ENCODE data around the gene PLEKHG4. TPM values are rescaled to one million over a fixed set of nuclear protein-coding genes. Genes with fewer than 3 reads are reported as not detected.

The PLEKHG4 gene
- total RNA-seq, 1 experiment from 2014 or later: 38.5 TPM

DNA sequence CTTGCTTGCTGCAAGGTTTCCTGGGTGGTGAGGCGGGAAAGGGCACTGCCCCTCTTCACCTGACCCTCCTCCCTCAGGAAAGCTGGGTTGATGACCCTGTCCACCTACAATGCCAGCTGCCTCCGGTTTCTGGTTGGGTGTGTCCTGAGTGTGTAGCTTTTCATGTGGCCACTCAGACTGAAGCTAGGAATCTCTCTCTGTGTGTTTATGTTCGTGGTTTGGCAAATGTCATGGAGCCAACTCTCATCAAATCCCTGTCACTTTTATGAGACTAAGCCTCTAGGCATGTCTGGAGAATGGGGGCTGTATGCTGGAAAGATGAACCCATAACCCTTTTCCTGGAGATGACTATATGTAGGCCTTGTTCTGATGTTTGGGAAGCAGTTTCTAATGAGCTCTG, 17.1 kb downstream of the PLEKHG4 start:
- Histone ChIP-seq H3K27ac (ENCODE audit: low read depth, low read length) (no peak overlapping the region), H4K20me1 (ENCODE audit: insufficient read depth) (no peaks in the 10 kb centered on the region), H3K9me2 (ENCODE audit: insufficient read depth) (no peaks in the 10 kb centered on the region), H3K4me3 (replicated peaks in 1 of 2; ENCODE audit: low read depth in 1 of 2, low read length in 2 of 2) (no peak overlapping the region), H3K36me3 (ENCODE audit: control insufficient read depth in 1 of 2, insufficient read depth in 2 of 2, low read length in 2 of 2) (no peaks in the 10 kb centered on the region), H3K27me3 (ENCODE audit: insufficient read depth, low read length) (no peaks in the 10 kb centered on the region), H3K4me1 (ENCODE audit: control insufficient read depth in 1 of 2, insufficient read depth in 2 of 2, low read length in 2 of 2) (peaks cover 7 to 8% of the 10 kb centered on the region in 2 experiments), H3K9me3 (ENCODE audit: control insufficient read depth in 1 of 2, insufficient read depth in 1 of 2, low read depth in 1 of 2, low read length in 2 of 2) (no peaks in the 10 kb centered on the region), H3K79me2 (ENCODE audit: insufficient read depth, low read length) (no peaks in the 10 kb centered on the region), H3K9ac (ENCODE audit: low read length) (no peak overlapping the region), H3K4me2 (ENCODE audit: low read length) (peak overlapping the region; percentile 16; the same call in 1 of the 2 replicates), H2AFZ (ENCODE audit: low read depth, low read length, poor library complexity, severe bottlenecking) (no peak overlapping the region)
- DNase-seq (ENCODE audit: low read depth, low spot score): no peak
- peak; percentile 60; the same call in 1 of the 2 replicates for ATAC-seq
- no TSS peak for BruUV-seq (replicated peaks)
- POLR2A ChIA-PET: interaction anchor here (1.8 kb wide), 1 partner anchor 50 kb away, joined by 4 read pairs; no protein-coding TSS in a partner anchor
- intact Hi-C loops (cut with micrococcal nuclease): no loop called here
- RAD21 ChIA-PET (ENCODE audit: low non-redundant PET in 1 of 2, low total read pairs in 2 of 2, uncharacterized antibody in 2 of 2, unreplicated experiment in 2 of 2): no interaction called here
- CTCF ChIA-PET: no interaction called here
- TF ChIP-seq, protein P1, sequence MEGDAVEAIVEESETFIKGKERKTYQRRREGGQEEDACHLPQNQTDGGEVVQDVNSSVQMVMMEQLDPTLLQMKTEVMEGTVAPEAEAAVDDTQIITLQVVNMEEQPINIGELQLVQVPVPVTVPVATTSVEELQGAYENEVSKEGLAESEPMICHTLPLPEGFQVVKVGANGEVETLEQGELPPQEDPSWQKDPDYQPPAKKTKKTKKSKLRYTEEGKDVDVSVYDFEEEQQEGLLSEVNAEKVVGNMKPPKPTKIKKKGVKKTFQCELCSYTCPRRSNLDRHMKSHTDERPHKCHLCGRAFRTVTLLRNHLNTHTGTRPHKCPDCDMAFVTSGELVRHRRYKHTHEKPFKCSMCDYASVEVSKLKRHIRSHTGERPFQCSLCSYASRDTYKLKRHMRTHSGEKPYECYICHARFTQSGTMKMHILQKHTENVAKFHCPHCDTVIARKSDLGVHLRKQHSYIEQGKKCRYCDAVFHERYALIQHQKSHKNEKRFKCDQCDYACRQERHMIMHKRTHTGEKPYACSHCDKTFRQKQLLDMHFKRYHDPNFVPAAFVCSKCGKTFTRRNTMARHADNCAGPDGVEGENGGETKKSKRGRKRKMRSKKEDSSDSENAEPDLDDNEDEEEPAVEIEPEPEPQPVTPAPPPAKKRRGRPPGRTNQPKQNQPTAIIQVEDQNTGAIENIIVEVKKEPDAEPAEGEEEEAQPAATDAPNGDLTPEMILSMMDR (IDR thresholded peaks at IDR 0.05 in 2 of 3, conservative IDR thresholded peaks at IDR 0.05 in 1 of 3; ENCODE audit: borderline replicate concordance in 1 of 3, insufficient read depth in 1 of 3, low read depth in 2 of 3, low read length in 2 of 3): no peak
- TF ChIP-seq, protein P2, sequence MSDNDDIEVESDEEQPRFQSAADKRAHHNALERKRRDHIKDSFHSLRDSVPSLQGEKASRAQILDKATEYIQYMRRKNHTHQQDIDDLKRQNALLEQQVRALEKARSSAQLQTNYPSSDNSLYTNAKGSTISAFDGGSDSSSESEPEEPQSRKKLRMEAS (IDR thresholded peaks at IDR 0.05): no peak
- no peak for TF ChIP-seq TCF7L2 (IDR thresholded peaks at IDR 0.05; ENCODE audit: borderline replicate concordance, extremely low read depth, insufficient read depth, insufficient read length)
- TF ChIP-seq, protein P3, sequence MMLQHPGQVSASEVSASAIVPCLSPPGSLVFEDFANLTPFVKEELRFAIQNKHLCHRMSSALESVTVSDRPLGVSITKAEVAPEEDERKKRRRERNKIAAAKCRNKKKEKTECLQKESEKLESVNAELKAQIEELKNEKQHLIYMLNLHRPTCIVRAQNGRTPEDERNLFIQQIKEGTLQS (IDR thresholded peaks at IDR 0.05): no peak
- TF ChIP-seq POLR2AphosphoS5 (IDR thresholded peaks at IDR 0.05; ENCODE audit: low read depth, low read length): no peak

DNA sequence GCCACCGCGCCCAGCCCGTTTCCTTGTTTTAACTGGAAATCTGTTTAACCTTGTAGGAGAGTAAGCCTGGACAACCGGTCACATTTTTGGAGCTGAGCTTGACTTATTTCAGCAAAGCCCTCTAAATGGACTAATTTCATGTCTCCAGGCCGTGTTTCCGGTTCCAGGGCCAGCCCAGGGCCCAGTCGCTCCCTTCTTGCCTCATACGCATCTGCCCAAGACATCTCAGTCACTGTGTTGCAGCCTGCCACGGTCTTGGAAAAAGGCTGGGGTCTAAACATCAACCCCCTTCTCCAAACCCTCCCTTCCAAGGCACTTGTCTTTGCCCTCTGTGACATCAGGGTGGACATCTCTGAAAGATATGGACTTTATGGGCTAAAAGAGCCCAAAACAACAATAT, 18.9 kb downstream of the PLEKHG4 start:
- RAD21 ChIA-PET (ENCODE audit: low non-redundant PET in 1 of 2, low total read pairs in 2 of 2, uncharacterized antibody in 2 of 2, unreplicated experiment in 2 of 2): no interaction called here

More for the DNA sequence above, 18.9 kb downstream of the PLEKHG4 start:
- no peak overlapping the region for H3K4me3 ChIP-seq (replicated peaks in 1 of 2; ENCODE audit: low read depth in 1 of 2, low read length in 2 of 2)
- H3K9me3 ChIP-seq (ENCODE audit: control insufficient read depth in 1 of 2, insufficient read depth in 1 of 2, low read depth in 1 of 2, low read length in 2 of 2): no peaks in the 10 kb centered on the region
- peaks cover 7 to 8% of the 10 kb centered on the region in 2 experiments for H3K4me1 ChIP-seq (ENCODE audit: control insufficient read depth in 1 of 2, insufficient read depth in 2 of 2, low read length in 2 of 2)
- no peak overlapping the region for H3K27ac ChIP-seq (ENCODE audit: low read depth, low read length)
- ATAC-seq (no peak), DNase-seq (ENCODE audit: low read depth, low spot score) (no peak)
- intact Hi-C loops (cut with micrococcal nuclease): no loop called here
- no peaks in the 10 kb centered on the region for H3K9me2 ChIP-seq (ENCODE audit: insufficient read depth)
- no peak overlapping the region for H3K9ac ChIP-seq (ENCODE audit: low read length)
- no peaks in the 10 kb centered on the region for H3K36me3 ChIP-seq (ENCODE audit: control insufficient read depth in 1 of 2, insufficient read depth in 2 of 2, low read length in 2 of 2)
- ChIA-PET POLR2A (interaction anchor here (1.8 kb wide), 1 partner anchor 52 kb away, joined by 4 read pairs; no protein-coding TSS in a partner anchor), CTCF (no interaction called here)
- no peak overlapping the region for H3K4me2 ChIP-seq (ENCODE audit: low read length)
- no peaks in the 10 kb centered on the region for H3K79me2 ChIP-seq (ENCODE audit: insufficient read depth, low read length)
- no peaks in the 10 kb centered on the region for H4K20me1 ChIP-seq (ENCODE audit: insufficient read depth)
- BruUV-seq (replicated peaks): no TSS peak
- no peak overlapping the region for H2AFZ ChIP-seq (ENCODE audit: low read depth, low read length, poor library complexity, severe bottlenecking)
- no peaks in the 10 kb centered on the region for H3K27me3 ChIP-seq (ENCODE audit: insufficient read depth, low read length)
- TF ChIP-seq, protein P3 (IDR thresholded peaks at IDR 0.05): no peak
- TF ChIP-seq JUND (IDR thresholded peaks at IDR 0.05): no peak
- TF ChIP-seq CEBPB (IDR thresholded peaks at IDR 0.05; ENCODE audit: low read depth): no peak
- TF ChIP-seq, protein P2 (IDR thresholded peaks at IDR 0.05): no peak
- no peak for TF ChIP-seq TCF7L2 (IDR thresholded peaks at IDR 0.05; ENCODE audit: borderline replicate concordance, extremely low read depth, insufficient read depth, insufficient read length)
- no peak for TF ChIP-seq EZH2 (IDR thresholded peaks at IDR 0.05)
- TF ChIP-seq ZNF274 (IDR thresholded peaks at IDR 0.05; ENCODE audit: low read depth, low read length): no peak
- TF ChIP-seq ELF1 (IDR thresholded peaks at IDR 0.05; ENCODE audit: borderline replicate concordance, low read depth): no peak
- no peak for TF ChIP-seq CBX3 (IDR thresholded peaks at IDR 0.05; ENCODE audit: low read depth)
- TF ChIP-seq SIN3A (IDR thresholded peaks at IDR 0.05; ENCODE audit: low read depth): no peak
- TF ChIP-seq YY1 (IDR thresholded peaks at IDR 0.05; ENCODE audit: extremely low read depth, insufficient replicate concordance, low read depth, low read length): no peak
- TF ChIP-seq, protein P1 (IDR thresholded peaks at IDR 0.05 in 2 of 3, conservative IDR thresholded peaks at IDR 0.05 in 1 of 3; ENCODE audit: borderline replicate concordance in 1 of 3, insufficient read depth in 1 of 3, low read depth in 2 of 3, low read length in 2 of 3): no peak

Measured in HCT116 (cell line).